ENCODE data around the gene EPB42.

Gene EPB42

DNA sequence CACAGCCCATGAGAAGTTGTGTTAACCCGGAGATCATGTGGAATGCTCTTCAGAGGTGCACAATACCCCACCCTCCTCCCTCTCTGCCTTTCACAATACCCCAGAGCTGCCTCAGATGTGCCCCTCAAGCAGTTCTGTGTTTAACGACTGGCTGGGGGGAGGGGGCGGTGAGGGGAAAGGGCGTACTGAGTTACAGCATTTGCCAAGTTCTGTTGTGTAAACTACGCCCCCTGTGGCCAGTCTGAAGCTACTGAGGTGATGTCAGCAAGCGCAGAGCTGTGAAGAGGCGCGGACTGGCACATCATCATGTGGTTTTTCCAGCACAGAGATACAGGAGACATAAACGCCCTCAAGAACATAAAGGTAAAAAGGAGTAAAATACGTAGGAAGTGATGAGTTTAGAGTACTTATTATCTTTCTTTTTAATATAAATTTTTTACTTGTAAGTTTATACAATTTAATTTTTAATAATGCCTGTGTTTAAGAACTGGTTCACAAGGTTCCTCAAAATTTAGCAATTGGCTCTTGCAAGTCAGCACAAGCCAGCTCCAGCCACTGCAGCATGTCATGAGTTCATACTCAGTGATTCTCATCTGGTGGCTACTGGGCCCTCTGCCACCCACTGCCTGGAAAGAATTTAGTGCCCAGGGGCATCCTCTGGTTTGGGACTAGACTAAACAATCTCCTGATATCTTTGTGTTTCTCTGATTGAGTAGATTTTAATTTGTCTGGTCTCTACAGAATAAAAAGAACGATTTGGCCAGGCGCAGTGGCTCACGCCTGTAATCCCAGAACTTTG lies 1.7 kb downstream of the EPB42 start:
- H3K4me1 ChIP-seq (ENCODE audit: insufficient read depth, poor library complexity, severe bottlenecking), result peaks cover 10% of the 10 kb centered on the region
- no peaks in the 10 kb centered on the region for H3K27me3 ChIP-seq (ENCODE audit: insufficient read depth, poor library complexity, severe bottlenecking)
- ATAC-seq (ENCODE audit: low read depth) (peak; percentile 94), DNase-seq (ENCODE audit: low spot score) (peak; percentile 86)
- TF ChIP-seq CTCF (IDR thresholded peaks at IDR 0.05; ENCODE audit: poor library complexity, severe bottlenecking), result peak; percentile 41
- no peaks in the 10 kb centered on the region for H3K9me3 ChIP-seq (ENCODE audit: severe bottlenecking)
- H3K27ac ChIP-seq (ENCODE audit: poor library complexity, severe bottlenecking), result peak overlapping the region; percentile 7
- H3K4me3 ChIP-seq (ENCODE audit: severe bottlenecking), result no peak overlapping the region
- no peaks in the 10 kb centered on the region for H3K36me3 ChIP-seq (ENCODE audit: low read depth)

GRCh38 chr15:43215961-43216360 lies 4.9 kb downstream of the EPB42 start:
- H3K4me1 ChIP-seq (ENCODE audit: insufficient read depth, poor library complexity, severe bottlenecking), result peaks cover 10% of the 10 kb centered on the region
- H3K27me3 ChIP-seq (ENCODE audit: insufficient read depth, poor library complexity, severe bottlenecking), result no peaks in the 10 kb centered on the region
- no peaks in the 10 kb centered on the region for H3K9me3 ChIP-seq (ENCODE audit: severe bottlenecking)
- no peak overlapping the region for H3K27ac ChIP-seq (ENCODE audit: poor library complexity, severe bottlenecking)
- no peak for TF ChIP-seq CTCF (IDR thresholded peaks at IDR 0.05; ENCODE audit: poor library complexity, severe bottlenecking)
- no peaks in the 10 kb centered on the region for H3K36me3 ChIP-seq (ENCODE audit: low read depth)
- no peak overlapping the region for H3K4me3 ChIP-seq (ENCODE audit: severe bottlenecking)
- DNase-seq (ENCODE audit: low spot score) (peak; percentile 41), ATAC-seq (ENCODE audit: low read depth) (peak; percentile 40; the same call in 2 of the 3 replicates)

GRCh38 chr15:43214592-43215295 lies 6.1 kb downstream of the EPB42 start:
- H3K27me3 ChIP-seq (ENCODE audit: insufficient read depth, poor library complexity, severe bottlenecking), result no peaks in the 10 kb centered on the region
- H3K9me3 ChIP-seq (ENCODE audit: severe bottlenecking), result no peaks in the 10 kb centered on the region
- H3K4me3 ChIP-seq (ENCODE audit: severe bottlenecking), result no peak overlapping the region
- H3K27ac ChIP-seq (ENCODE audit: poor library complexity, severe bottlenecking), result no peak overlapping the region
- DNase-seq (ENCODE audit: low spot score) (peak; percentile 55), ATAC-seq (ENCODE audit: low read depth) (no peak)
- TF ChIP-seq CTCF (IDR thresholded peaks at IDR 0.05; ENCODE audit: poor library complexity, severe bottlenecking), result no peak
- no peaks in the 10 kb centered on the region for H3K36me3 ChIP-seq (ENCODE audit: low read depth)
- H3K4me1 ChIP-seq (ENCODE audit: insufficient read depth, poor library complexity, severe bottlenecking), result peaks cover 8% of the 10 kb centered on the region

DNA sequence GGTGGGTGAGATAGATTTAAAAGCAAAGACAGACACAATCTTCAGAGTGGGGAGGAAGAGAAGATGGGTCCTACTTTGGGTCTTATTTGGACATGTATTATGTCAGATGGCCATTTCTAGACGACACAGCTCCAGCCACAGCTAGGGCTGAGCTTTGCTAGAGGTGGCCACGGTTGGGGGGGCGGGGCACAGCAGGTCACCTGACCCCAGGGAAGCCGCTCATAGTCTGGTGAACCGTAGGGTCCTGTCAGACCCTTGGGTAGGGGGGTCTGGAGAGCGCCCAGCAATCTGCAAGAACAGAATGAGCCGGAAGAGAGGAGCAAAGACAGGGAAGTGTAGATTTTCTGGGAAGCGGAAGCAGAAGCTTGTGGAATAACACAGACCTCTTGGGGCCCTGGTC lies 6.6 kb downstream of the EPB42 start:
- Histone ChIP-seq H3K36me3 (ENCODE audit: low read depth) (no peaks in the 10 kb centered on the region), H3K4me3 (ENCODE audit: severe bottlenecking) (no peak overlapping the region), H3K9me3 (ENCODE audit: severe bottlenecking) (no peaks in the 10 kb centered on the region), H3K27me3 (ENCODE audit: insufficient read depth, poor library complexity, severe bottlenecking) (no peaks in the 10 kb centered on the region), H3K27ac (ENCODE audit: poor library complexity, severe bottlenecking) (no peak overlapping the region), H3K4me1 (ENCODE audit: insufficient read depth, poor library complexity, severe bottlenecking) (peaks cover 4% of the 10 kb centered on the region)
- DNase-seq (ENCODE audit: low spot score) (peak; percentile 68), ATAC-seq (ENCODE audit: low read depth) (no peak)
- no peak for TF ChIP-seq CTCF (IDR thresholded peaks at IDR 0.05; ENCODE audit: poor library complexity, severe bottlenecking)

Measured in RWPE2 (cell line).